Activated T-helper 1 cell treated with anti-CD3 and anti-CD28 coated beads, Interleukin-12 subunit alpha, Interleukin-12 subunit beta, Interleukin-2, Interleukin-4 antibody, amounts not matched to agents 30 ng/mL and 10 ng/mL and 1 ng/mL, durations not matched to agents 14 hours and 24 hours and 36 hours (primary cell): Measurements from ENCODE around the gene RTN4RL2. TPM values are rescaled to one million over a fixed set of nuclear protein-coding genes. Genes with fewer than 3 reads are reported as not detected.
A peak's percentile ranks its signal among the peaks of the same experiment; 100 is the strongest.

Source experiments
- DNase-seq: peaks from one replicate; pipeline ENCODE4 v3.0.0; 2021; ENCODE audit warnings: low spot score
- H3K27ac Mint-ChIP-seq: one replicate; pipeline ENCODE4 v1.8.0; 2021; ENCODE audit warnings: mild to moderate bottlenecking, mixed read lengths
- H3K27me3 Mint-ChIP-seq: one replicate; pipeline ENCODE4 v1.8.0; 2022; ENCODE audit warnings: mild to moderate bottlenecking, moderate library complexity, mixed read lengths; ENCODE audit not compliant: insufficient read depth
- H3K36me3 Mint-ChIP-seq: one replicate; pipeline ENCODE4 v1.8.0; 2021; ENCODE audit warnings: low read depth, mixed read lengths
- H3K4me1 Mint-ChIP-seq: one replicate; pipeline ENCODE4 v1.8.0; 2021; ENCODE audit warnings: low read depth, mixed read lengths
- H3K4me3 Mint-ChIP-seq: one replicate; pipeline ENCODE4 v1.8.0; 2021; ENCODE audit warnings: mild to moderate bottlenecking, moderate library complexity, mixed read lengths
- H3K9me3 Mint-ChIP-seq: one replicate; pipeline ENCODE4 v1.8.0; 2021; ENCODE audit warnings: mixed read lengths
- intact Hi-C: fragments of 100-400 bp; cut with micrococcal nuclease; formaldehyde crosslinking; loops from one replicate; pipeline ENCODE4 v1.15.1; 2024
- total RNA-seq: library from RNA; stranded (reverse); gene quantifications from 2 replicates; pipeline ENCODE4 v1.2.3, GENCODE V29; 2022

RTN4RL2 gene
- total RNA-seq, 1 donor from 2014 or later, result not detected

- H3K9me3 Mint-ChIP-seq, result no peaks in the 10 kb centered on the region
- intact Hi-C loops, result loop anchor here (5.0 kb wide), 1 partner anchor 86 kb away; the partner anchor contains the start of gene UBE2L6
- peak overlapping the region; percentile 11 for H3K4me3 Mint-ChIP-seq
- no peak overlapping the region for H3K27ac Mint-ChIP-seq
- peaks cover 43% of the 10 kb centered on the region for H3K27me3 Mint-ChIP-seq
- no peak for DNase-seq
- H3K36me3 Mint-ChIP-seq, result peaks cover 7% of the 10 kb centered on the region
- H3K4me1 Mint-ChIP-seq, result peaks cover 11% of the 10 kb centered on the region
Measured at GRCh38 chr11:57481315-57481714, 21.0 kb downstream of the RTN4RL2 start.

GRCh38 chr11:57481915-57482781 lies 21.8 kb downstream of the RTN4RL2 start:
- no peaks in the 10 kb centered on the region for H3K9me3 Mint-ChIP-seq
- peaks cover 39% of the 10 kb centered on the region for H3K27me3 Mint-ChIP-seq
- intact Hi-C loops, result loop anchor here (2.0 to 5.0 kb wide), 2 partner anchors 57 to 85 kb away; partner anchors contain the start of gene UBE2L6
- peaks cover 11% of the 10 kb centered on the region for H3K4me1 Mint-ChIP-seq
- DNase-seq, result no peak
- no peak overlapping the region for H3K27ac Mint-ChIP-seq
- peaks cover 7% of the 10 kb centered on the region for H3K36me3 Mint-ChIP-seq
- H3K4me3 Mint-ChIP-seq, result peak overlapping the region; percentile 11

DNA sequence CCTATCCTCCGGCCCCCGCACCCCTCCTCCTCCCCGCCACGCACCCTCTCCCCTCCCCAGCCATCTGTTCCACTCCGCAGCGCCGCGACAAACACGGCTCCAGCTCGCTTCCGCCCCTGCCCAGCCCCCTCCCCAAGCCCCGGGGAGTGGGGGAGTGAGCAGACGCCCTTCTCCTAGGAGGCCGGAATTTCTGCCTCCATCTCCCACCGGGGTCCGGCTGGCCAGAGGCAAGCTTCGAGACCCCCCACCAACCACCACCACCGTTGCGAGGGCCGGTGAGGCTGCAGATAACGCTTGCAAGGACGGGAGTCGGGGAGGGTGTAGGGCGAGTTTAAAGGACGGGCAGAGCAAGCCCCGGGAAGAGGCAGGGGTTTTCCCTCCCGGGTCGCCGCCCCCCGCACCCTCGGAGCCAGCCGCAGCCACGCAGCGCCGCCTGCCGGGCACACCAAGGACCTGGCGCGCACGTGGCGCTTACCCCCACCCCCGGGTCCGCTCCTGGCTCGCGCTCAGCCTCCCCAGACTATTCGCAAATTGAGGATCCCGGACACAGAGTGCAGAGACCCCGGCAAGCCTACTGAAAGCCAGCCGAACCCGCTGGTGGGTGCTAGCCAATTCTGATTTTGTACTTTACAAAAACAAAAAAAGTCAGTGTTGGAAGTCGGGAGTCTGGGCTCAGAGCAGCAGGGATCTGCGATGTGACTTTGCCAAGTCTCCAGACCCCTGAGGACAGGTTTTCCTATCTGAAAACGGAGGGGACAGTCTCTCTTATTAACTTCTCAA lies 22.6 kb downstream of the RTN4RL2 start:
- Mint-ChIP-seq H3K4me3 (no peak overlapping the region), H3K27ac (no peak overlapping the region), H3K36me3 (peaks cover 9% of the 10 kb centered on the region), H3K4me1 (peaks cover 11% of the 10 kb centered on the region), H3K9me3 (no peaks in the 10 kb centered on the region), H3K27me3 (peaks cover 30% of the 10 kb centered on the region)
- intact Hi-C loops, result loop anchor here (1.0 to 5.0 kb wide), 3 partner anchors 10 to 84 kb away; partner anchors contain the start of gene UBE2L6
- peak; percentile 30 for DNase-seq

DNA sequence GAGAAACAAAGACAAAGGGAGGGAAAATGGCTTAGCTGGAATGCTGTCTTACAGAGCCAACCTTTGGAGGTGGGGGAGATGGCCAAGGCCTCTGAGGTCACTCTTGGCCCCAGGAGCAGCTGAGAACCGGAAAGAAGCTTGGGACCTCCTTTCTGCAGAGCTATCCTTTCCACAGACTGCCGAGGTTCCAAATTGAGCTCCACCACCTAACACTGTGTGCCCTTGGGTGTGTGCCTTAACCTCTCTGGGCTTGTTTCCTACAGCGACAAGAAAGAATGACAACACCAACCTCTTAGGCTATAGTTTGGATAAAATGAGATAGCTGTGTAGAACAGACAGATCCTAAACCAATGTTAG lies 23.2 kb downstream of the RTN4RL2 start:
- Mint-ChIP-seq H3K36me3 (peaks cover 11% of the 10 kb centered on the region), H3K9me3 (no peaks in the 10 kb centered on the region), H3K4me3 (no peak overlapping the region), H3K4me1 (peaks cover 11% of the 10 kb centered on the region), H3K27ac (no peak overlapping the region), H3K27me3 (peaks cover 27% of the 10 kb centered on the region)
- DNase-seq, result no peak
- intact Hi-C loops, result loop anchor here (1.0 to 5.0 kb wide), 3 partner anchors 10 to 84 kb away; partner anchors contain the start of gene UBE2L6

DNA sequence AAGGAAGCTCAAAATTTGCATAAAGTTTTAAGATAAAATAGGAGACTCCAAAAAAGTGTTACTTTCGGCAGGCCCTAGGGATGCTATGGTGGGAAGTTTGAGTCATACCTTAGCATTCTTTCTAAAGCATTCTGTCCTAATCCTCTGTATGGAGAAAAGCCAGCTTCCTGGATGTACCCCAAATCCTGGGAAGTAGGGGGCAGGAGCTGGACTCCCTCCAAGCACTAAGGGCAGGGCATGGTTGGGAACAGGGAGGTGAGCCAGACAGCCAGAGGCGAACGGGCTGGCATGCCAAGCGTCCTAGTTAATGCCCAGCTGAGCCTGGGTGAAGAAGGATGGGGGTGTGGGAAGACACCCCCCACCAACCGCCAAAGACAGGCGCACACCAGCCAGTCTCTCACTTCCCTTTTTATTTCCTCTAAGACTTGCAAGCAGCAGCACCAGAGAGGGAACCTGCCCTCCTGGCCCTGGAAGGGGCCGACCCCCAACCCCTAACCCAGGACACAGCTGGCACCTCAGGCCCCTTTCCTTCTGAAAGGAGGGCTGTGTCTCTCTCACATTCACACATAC lies 23.9 kb downstream of the RTN4RL2 start:
- H3K9me3 Mint-ChIP-seq, result no peaks in the 10 kb centered on the region
- H3K27ac Mint-ChIP-seq, result no peak overlapping the region
- H3K4me3 Mint-ChIP-seq, result no peak overlapping the region
- intact Hi-C loops, result loop anchor here (5.0 kb wide), 1 partner anchor 83 kb away; the partner anchor contains the start of gene UBE2L6
- peaks cover 11% of the 10 kb centered on the region for H3K4me1 Mint-ChIP-seq
- H3K36me3 Mint-ChIP-seq, result peaks cover 11% of the 10 kb centered on the region
- H3K27me3 Mint-ChIP-seq, result peaks cover 24% of the 10 kb centered on the region
- no peak for DNase-seq

GRCh38 chr11:57485217-57485990 lies 25.1 kb downstream of the RTN4RL2 start:
- Mint-ChIP-seq H3K9me3 (no peaks in the 10 kb centered on the region), H3K27me3 (peaks cover 17% of the 10 kb centered on the region), H3K36me3 (peaks cover 11% of the 10 kb centered on the region), H3K4me1 (peaks cover 7% of the 10 kb centered on the region), H3K27ac (no peak overlapping the region), H3K4me3 (no peak overlapping the region)
- no peak for DNase-seq
- intact Hi-C loops, result no loop called here

DNA sequence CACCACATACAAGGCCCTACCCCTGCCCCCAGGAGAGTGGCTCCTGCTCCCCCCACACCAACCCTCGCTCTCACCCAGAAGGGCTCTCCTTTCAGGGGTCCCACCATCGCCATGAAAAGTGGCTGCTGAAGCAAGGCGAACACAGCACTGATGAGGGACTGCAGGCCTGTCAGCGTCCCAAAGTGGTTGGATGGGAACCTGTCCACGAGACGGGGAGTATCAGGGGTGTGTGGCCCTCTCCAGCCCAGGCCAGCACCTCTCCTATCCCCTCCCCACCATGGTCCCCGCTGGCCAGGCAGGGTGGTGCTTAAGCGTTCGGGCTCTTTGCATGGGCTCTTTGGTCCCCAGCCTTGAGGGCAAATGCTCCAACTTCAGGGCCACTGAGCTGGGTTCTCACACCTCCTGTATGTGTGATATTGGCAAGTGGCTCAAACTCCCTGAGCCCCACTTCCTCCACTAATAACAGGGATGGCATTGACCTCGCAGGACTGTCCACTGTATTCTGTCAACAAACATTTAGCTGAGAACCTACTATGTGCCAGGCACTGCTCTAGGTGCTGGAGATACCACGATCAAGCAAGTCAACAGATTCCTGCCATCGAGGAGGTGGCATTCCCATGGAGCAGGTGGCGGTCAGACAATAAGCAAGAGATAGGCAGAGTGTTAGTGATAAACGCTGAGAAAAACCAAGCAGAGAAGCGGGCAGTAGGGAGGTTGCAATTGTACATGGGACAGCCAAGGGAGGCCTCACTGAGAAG lies 26.9 kb downstream of the RTN4RL2 start:
- intact Hi-C loops, result no loop called here
- Mint-ChIP-seq H3K9me3 (no peaks in the 10 kb centered on the region), H3K4me1 (peaks cover 6% of the 10 kb centered on the region), H3K27me3 (peaks cover 6% of the 10 kb centered on the region), H3K36me3 (peaks cover 11% of the 10 kb centered on the region), H3K27ac (no peak overlapping the region), H3K4me3 (no peak overlapping the region)
- no peak for DNase-seq

DNA sequence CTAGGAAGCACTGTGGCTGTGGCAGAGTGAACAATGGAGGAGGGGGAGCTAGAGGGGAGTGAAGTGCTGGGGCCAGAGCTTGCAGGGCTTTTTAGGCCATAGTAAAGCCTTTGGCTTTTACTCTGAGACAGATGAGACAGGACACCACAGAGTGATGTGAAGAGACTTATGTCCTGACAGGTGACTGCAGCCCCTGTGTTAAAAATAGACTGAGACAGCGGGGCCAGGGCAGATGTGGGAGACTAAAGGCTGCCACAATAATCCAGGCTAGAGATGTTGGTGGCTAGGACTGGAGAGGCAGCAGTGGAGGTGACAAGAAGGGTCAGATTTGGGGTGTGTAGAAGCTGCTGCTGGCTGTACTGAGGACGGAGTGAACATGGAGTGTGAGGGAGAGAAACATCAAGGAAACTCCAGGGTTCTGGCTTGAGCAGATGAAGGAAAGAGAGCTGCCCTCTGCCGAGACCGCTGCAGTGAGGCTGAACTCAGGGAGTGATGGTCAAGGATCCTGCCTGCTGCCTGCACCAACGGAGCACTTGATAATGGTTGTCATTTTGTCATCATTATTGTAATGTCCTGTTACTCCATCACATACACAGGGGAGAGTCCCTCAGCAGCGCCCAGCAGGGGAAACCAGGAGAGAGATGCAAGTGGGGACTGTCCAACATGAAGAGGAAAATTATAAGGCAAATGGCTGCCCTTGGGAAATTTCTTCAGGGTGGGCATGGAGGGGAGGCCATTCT lies 27.8 kb downstream of the RTN4RL2 start:
- Mint-ChIP-seq H3K36me3 (peaks cover 11% of the 10 kb centered on the region), H3K27ac (no peak overlapping the region), H3K4me3 (no peak overlapping the region), H3K27me3 (peaks cover 3% of the 10 kb centered on the region), H3K9me3 (no peaks in the 10 kb centered on the region), H3K4me1 (peaks cover 6% of the 10 kb centered on the region)
- intact Hi-C loops, result no loop called here
- no peak for DNase-seq

- Mint-ChIP-seq H3K36me3 (peaks cover 6% of the 10 kb centered on the region), H3K27ac (no peak overlapping the region), H3K27me3 (no peaks in the 10 kb centered on the region), H3K9me3 (no peaks in the 10 kb centered on the region), H3K4me3 (no peak overlapping the region), H3K4me1 (peaks cover 14% of the 10 kb centered on the region)
- intact Hi-C loops, result loop anchor here (5.0 kb wide), 1 partner anchor 33 kb away; no protein-coding TSS in a partner anchor
- no peak for DNase-seq
Measured at GRCh38 chr11:57490456-57491248, 30.3 kb downstream of the RTN4RL2 start.

DNA sequence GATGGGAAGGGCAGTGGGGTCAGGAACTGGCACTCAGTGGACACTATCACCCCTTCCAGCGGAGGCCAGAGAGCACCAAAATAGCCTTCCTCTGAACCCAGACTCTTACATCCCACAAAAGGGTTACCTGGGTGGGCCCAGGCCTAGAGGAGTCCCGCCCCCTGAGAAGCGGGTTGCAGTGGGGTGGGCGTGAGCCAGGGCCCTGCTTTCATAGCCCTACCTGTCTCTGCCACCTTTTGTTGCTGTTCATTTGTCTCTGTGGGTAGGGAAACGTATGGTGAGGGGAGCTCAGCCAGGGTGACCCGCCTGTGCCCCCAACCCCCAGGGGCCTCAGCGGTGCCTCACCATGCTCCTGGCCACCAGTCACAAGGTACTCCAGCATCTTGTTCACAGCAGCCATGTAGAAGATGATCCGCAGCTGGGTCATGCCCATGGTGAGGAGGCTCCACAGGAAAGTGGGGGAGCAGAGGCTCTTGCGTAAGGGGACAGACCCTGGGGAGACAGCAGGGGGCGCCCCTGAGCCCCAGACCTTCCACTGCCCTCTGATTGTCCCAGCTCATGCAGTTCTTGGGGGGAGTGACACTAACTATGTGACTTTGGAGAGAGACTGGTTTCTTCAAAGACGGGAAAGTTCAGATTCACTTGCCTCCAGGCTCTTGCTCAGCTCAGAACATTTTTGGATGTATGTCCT lies 31.2 kb downstream of the RTN4RL2 start:
- DNase-seq, result no peak
- H3K9me3 Mint-ChIP-seq, result no peaks in the 10 kb centered on the region
- intact Hi-C loops, result loop anchor here (5.0 kb wide), 1 partner anchor 34 kb away; no protein-coding TSS in a partner anchor
- peaks cover 11% of the 10 kb centered on the region for H3K4me1 Mint-ChIP-seq
- H3K27me3 Mint-ChIP-seq, result no peaks in the 10 kb centered on the region
- peaks cover 4% of the 10 kb centered on the region for H3K36me3 Mint-ChIP-seq
- H3K27ac Mint-ChIP-seq, result no peak overlapping the region
- H3K4me3 Mint-ChIP-seq, result no peak overlapping the region
